GM12875 (cell line): ENCODE measurements around the gene OR2S2.

ENCODE experiments used
- H3K4me3 ChIP-seq: one replicate; pipeline ENCODE4 v1.5.1; 2011; ENCODE audit warnings: low read depth, low read length, control low read depth
- TF ChIP-seq, protein P1 (sequence below): IDR thresholded peaks from 2 replicates; pipeline ENCODE4 v1.5.1; 2011; ENCODE audit warnings: low read depth, mild to moderate bottlenecking, control low read depth, inconsistent platforms, low read length, moderate library complexity, borderline replicate concordance; ENCODE audit not compliant: insufficient read depth

The OR2S2 gene

DNA sequence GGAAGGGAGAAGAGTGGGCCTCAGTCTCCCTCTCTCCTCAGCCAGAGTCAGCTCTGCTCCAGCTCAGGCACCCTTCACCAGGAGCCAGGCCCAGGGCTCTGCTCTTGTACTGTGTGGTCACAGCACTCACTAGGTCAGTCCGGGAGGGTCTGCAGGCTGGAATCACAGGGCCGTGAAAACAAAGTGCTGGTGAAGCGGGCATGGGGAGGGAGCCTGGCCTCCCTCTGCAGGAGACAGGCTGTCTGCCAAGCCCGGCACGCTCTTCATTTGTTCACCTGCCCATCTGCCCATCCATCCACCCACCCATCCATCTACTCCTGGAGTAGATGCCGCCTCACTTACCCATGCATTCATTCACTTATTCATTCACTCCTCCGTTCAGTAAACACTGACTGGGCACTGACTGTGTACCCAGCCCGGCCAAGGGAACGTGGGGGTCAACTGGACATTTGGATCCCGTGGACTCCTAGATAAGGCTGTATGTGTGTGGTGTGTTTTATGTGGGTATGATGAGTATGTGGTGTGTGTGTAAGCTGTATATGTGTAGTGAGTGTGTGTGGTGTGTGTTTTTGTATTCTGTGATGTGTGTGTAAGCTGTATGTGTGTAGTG is 45.1 kb downstream of the OR2S2 start:
- TF ChIP-seq, protein P1, sequence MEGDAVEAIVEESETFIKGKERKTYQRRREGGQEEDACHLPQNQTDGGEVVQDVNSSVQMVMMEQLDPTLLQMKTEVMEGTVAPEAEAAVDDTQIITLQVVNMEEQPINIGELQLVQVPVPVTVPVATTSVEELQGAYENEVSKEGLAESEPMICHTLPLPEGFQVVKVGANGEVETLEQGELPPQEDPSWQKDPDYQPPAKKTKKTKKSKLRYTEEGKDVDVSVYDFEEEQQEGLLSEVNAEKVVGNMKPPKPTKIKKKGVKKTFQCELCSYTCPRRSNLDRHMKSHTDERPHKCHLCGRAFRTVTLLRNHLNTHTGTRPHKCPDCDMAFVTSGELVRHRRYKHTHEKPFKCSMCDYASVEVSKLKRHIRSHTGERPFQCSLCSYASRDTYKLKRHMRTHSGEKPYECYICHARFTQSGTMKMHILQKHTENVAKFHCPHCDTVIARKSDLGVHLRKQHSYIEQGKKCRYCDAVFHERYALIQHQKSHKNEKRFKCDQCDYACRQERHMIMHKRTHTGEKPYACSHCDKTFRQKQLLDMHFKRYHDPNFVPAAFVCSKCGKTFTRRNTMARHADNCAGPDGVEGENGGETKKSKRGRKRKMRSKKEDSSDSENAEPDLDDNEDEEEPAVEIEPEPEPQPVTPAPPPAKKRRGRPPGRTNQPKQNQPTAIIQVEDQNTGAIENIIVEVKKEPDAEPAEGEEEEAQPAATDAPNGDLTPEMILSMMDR: no peak
- no peak overlapping the region for H3K4me3 ChIP-seq

- TF ChIP-seq, protein P1: no peak
- H3K4me3 ChIP-seq: no peak overlapping the region
Measured at GRCh38 chr9:35911690-35912089, 46.3 kb downstream of the OR2S2 start.

- no peak overlapping the region for H3K4me3 ChIP-seq
- TF ChIP-seq, protein P1: peak; percentile 41
Measured at GRCh38 chr9:35910613-35911359, 47.2 kb downstream of the OR2S2 start.

GRCh38 chr9:35909687-35910612 is 48.0 kb downstream of the OR2S2 start:
- H3K4me3 ChIP-seq: no peak overlapping the region
- TF ChIP-seq, protein P1: no peak

DNA sequence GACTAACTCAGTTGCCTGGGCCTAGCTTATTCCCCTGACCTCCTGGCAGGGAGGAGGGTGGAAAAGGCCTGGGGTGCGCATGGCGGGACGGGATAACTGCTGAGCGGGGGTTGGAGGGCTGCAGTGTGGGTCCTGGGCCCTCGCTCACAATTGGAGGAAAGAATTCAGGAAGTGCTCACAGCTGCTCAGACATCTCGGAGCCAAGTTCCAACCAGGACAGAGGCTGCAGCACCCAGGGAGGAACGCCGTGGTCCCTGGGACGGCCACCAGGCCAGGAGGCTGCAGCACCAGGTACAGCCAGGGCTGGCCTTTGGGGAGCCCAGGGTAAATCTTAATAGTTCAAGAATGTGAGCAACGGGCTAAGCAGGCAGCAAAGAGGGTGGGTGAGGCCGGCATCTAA is 48.7 kb downstream of the OR2S2 start, which contains the start of gene SPAAR:
SPAAR (plus strand) TSS at position 217 of the 400 bp plus-strand sequence. CDS start 974 bp downstream, outside the sequence.
- TF ChIP-seq, protein P1: no peak
- H3K4me3 ChIP-seq: no peak within 1 kb of the TSS

DNA sequence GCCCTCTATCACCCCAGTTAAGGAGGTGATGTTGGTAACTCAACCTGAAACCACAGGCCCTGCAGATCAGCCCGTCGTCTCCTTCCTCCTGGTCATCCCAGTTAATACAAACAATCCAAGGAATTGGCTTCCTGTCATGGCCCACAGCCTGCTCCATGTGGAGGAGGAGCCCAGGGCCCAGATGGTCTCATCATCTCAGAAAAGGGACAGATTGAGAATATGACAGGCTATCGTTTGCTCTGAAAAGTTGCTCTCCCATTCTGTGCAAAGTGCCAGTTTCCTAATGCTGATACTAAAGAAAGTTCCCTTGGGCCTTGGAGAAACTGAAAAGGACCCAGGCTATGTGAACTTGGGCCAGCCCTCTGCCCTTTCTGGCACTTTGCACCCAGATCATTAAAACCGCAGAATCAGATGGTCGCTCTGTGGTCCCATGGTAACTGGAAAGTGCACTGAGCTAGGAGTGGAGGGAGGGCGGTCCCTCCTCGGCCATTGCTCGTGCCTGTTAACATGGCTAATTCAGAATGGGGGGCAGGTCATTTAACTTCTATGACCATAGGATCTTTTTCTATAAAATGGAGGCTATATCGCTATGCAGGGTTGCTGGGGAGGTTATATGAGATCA is 49.3 kb downstream of the OR2S2 start:
- H3K4me3 ChIP-seq: no peak overlapping the region

More for the DNA sequence above, 49.3 kb downstream of the OR2S2 start:
- TF ChIP-seq, protein P1: no peak
